ENCODE results near the gene ZNF331.

ZNF331 gene

DNA sequence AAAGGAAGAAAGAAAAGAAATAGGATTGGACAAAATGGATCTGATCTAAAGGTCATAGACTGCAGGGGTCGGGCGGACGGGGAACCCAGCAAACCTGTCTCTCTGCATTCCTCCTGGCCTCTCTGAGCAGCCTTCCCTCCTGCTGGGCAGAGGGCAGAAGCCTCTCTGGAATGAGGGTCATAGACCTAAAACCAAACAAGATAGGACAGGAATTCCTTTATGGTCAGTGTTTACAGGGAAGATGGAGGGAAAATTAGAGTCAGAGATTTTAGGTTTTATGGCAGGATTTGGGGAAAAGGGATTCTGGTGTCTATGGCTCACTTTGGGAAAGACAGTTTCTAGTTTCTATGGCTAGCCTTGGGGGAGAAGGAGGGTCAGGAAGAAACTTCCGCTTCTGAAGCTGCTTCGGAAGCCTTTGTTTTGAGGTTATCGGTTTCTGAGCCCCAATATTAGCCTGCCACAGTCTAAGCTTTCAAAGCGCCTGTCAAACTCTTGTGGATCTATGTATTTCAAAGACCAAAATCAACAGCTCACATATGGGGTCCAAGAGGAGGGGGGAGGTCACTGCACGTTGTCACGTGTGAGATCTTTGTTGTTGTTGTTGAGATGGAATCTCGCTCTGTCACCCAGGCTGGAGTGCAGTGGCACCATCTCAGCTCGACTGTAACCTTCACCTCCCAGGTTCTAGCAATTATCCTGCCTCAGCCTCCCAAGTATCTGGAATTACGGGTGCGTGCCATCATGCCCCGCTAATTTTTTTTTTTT lies 75.0 kb downstream of the ZNF331 start:
- no peaks in the 10 kb centered on the region for H3K36me3 Mint-ChIP-seq
- no peaks in the 10 kb centered on the region for H3K27me3 Mint-ChIP-seq
- no peaks in the 10 kb centered on the region for H3K4me1 Mint-ChIP-seq
- no peak overlapping the region for H3K27ac Mint-ChIP-seq
- peaks cover 35% of the 10 kb centered on the region for H3K9me3 Mint-ChIP-seq
- DNase-seq = no peak
- CTCF ChIA-PET = interaction anchor here (0.6 kb wide), 1 partner anchor 931 kb away, joined by 3 read pairs; no protein-coding TSS in a partner anchor
- no peak overlapping the region for H3K4me3 Mint-ChIP-seq

DNA sequence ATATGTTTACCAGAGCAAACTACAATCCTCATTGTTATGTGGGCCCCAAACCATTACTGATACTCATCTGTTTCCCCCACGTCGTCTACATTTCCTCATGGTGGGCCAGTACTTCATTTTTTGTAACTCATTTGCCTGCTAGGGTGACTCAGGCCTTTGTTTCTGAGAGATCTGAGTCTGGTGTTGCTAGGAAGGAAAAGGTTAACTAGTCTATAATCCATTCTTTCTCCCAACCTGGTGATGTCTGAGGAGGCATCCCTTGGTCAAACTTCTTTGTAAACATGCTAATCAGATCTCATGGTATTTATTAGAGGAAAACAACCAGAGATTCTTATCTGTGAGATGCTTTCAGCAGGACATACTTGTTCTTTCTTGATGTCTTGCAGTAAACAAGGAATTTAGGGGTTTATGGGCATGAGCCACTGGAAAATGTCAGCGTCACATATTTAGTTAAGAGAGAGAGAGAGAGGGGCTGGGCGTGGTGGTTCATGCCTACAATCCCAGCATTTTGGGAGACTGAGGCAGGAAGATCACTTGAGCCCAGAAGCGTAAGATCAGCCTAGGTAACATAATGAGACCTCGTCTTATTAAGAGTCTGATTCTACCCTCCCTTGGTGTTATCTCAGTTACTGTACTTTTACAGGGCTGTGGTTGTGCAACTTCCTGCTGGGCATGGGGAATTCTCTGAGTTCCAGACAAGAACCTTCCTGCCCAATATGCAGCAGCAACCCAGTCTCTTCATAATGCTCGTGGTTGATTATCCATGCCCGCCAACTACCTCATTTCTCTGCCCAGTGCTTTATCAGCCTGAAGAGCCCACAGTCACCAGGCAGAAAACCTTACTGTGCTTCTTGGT lies 84.2 kb downstream of the ZNF331 start:
- CTCF ChIA-PET = no interaction called here
- Mint-ChIP-seq H3K36me3 (no peaks in the 10 kb centered on the region), H3K9me3 (peaks cover 26% of the 10 kb centered on the region), H3K27me3 (no peaks in the 10 kb centered on the region), H3K27ac (no peak overlapping the region), H3K4me1 (peaks cover 2% of the 10 kb centered on the region), H3K4me3 (no peak overlapping the region)
- DNase-seq = no peak

DNA sequence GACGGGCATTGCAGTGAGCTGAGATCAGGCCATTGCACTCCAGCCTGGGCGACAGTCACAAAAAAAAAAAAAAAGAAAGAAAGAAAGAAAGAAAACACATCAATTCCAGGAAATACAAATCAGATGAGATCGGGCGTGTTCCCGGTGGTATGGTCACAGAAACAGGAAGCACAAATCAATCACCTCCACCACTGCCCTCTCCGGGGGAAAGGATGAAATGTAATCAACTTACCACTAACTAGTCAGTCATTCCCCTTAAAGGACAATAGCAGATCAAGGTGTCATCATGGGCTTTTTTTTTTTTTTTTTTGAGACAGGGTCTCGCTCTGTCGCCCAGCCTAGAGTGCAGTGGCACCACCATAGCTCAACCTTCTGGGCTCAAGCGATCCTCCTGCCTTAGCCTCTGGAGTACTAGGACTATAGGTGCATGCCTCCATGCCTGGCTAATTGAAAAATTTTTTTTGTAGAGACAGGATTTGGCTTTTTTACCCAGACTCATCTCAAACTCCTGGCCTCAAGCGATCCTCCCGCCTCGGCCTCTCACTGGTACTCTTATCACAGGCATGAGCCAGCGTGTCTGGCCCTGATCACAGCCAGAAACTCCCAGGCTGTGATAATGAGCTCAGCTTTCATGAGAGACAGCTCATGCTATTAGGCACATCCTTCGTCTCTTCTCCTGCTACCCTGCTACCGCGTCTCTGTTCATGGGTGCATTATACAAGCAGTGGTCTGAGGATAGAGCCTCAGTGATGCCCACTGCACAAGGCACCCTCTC lies 87.0 kb downstream of the ZNF331 start:
- H3K9me3 Mint-ChIP-seq = peaks cover 25% of the 10 kb centered on the region
- no peak for DNase-seq
- CTCF ChIA-PET = no interaction called here
- H3K27me3 Mint-ChIP-seq = no peaks in the 10 kb centered on the region
- no peak overlapping the region for H3K27ac Mint-ChIP-seq
- peaks cover 2% of the 10 kb centered on the region for H3K4me1 Mint-ChIP-seq
- no peaks in the 10 kb centered on the region for H3K36me3 Mint-ChIP-seq
- no peak overlapping the region for H3K4me3 Mint-ChIP-seq

DNA sequence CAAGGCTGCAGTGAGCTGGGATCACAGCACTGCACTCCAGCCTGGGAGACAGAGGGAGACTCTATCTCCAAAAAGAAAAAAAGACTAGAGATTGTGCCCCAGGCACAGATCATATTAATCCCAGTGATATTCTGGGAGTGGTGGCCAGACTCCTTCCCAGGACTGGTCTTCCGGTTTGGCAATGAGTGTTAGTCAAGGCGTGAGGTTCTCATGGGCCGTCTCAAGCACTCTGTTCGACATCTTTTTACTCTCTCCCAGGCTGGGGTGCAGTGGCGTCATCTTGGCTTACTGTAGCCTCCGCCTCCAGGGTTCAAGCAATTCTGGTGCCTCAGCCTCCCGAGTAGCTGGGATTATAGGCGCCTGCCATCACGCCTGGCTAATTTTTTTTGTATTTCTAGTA lies 88.5 kb downstream of the ZNF331 start:
- Mint-ChIP-seq H3K9me3 (peaks cover 19% of the 10 kb centered on the region), H3K27ac (no peak overlapping the region), H3K4me3 (no peak overlapping the region), H3K36me3 (no peaks in the 10 kb centered on the region), H3K4me1 (peaks cover 2% of the 10 kb centered on the region), H3K27me3 (no peaks in the 10 kb centered on the region)
- CTCF ChIA-PET = no interaction called here
- no peak for DNase-seq

DNA sequence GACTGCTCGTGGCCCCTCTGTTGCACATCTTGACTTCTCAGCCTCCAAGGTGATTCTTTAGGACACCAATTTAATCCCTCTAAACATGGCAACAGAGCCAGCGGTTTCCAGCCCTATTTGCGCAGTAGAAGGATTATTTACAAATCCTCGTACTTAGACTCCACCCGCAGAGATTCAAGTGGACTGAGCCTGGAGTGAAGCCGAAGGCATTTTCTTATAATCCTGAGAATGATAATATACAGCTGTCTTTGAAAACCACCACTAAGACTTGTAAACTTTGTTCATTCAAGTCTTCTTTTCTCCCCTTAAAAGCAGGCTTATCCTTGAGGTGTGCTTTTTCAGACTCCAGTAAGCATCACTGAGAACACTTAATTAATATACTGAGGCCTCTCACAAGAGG lies 89.0 kb downstream of the ZNF331 start:
- no peak overlapping the region for H3K27ac Mint-ChIP-seq
- H3K36me3 Mint-ChIP-seq = no peaks in the 10 kb centered on the region
- H3K4me3 Mint-ChIP-seq = no peak overlapping the region
- peaks cover 2% of the 10 kb centered on the region for H3K4me1 Mint-ChIP-seq
- H3K9me3 Mint-ChIP-seq = peaks cover 20% of the 10 kb centered on the region
- no peak for DNase-seq
- H3K27me3 Mint-ChIP-seq = no peaks in the 10 kb centered on the region
- CTCF ChIA-PET = no interaction called here

Measured in activated naive CD4-positive, alpha-beta T cell treated with anti-CD3 and anti-CD28 coated beads, Interleukin-2, amount 10 ng/mL, durations not matched to agents 7 days and 5 days (primary cell).